GM12878 (cell line): ENCODE data around the gene PLXNC1.

ENCODE experiments used
- CHD2 ChIP-seq: IDR thresholded peaks from 2 replicates; pipeline ENCODE4 v1.6.1; 2011; ENCODE audit warnings: low read depth, low read length, improper control_type of control experiment, borderline replicate concordance
- EGR1 ChIP-seq, 2 experiments: IDR thresholded peaks; 1 replicate in 1 of 2; 2 replicates in 1 of 2; pipeline ENCODE4 v1.6.1; 2011 to 2012; ENCODE audit warnings: low read depth in 2 of 2, low read length in 2 of 2, borderline replicate concordance in 1 of 2, mild to moderate bottlenecking in 1 of 2, moderate library complexity in 1 of 2
- SUZ12 ChIP-seq: fragments of 200-600 bp; sonication (generic); IDR thresholded peaks from one replicate; pipeline ENCODE4 v1.6.1; 2018; ENCODE audit warnings: antibody characterized with exemption, mild to moderate bottlenecking; ENCODE audit not compliant: unreplicated experiment
- ZBTB33 ChIP-seq: fragments of 450-650 bp; IDR thresholded peaks from 2 replicates; pipeline ENCODE4 v1.6.1; 2017; ENCODE audit warnings: mild to moderate bottlenecking
- ZSCAN29 ChIP-seq: fragments of 450-650 bp; IDR thresholded peaks from 2 replicates; pipeline ENCODE4 v1.6.1; 2017; ENCODE audit warnings: mild to moderate bottlenecking, moderate library complexity

GRCh38 chr12:94195483-94195882 is 47.1 kb downstream of the PLXNC1 start:
- no peak for TF ChIP-seq ZSCAN29
- no peak for TF ChIP-seq SUZ12
- no peak for TF ChIP-seq CHD2
- no peak for TF ChIP-seq EGR1 (IDR thresholded peaks at IDR 0.05; ENCODE audit: borderline replicate concordance in 1 of 2, low read depth in 2 of 2, low read length in 2 of 2)
- TF ChIP-seq ZBTB33 = no peak
